Epidermal melanocyte (primary cell): ENCODE data around the gene FAM78B.

ENCODE experiments used
- DNase-seq: peaks from one replicate; pipeline ENCODE4 v3.0.0; 2011; ENCODE audit warnings: low spot score; ENCODE audit not compliant: insufficient read length

FAM78B gene

GRCh38 chr1:166120281-166120680 is 46.5 kb downstream of the FAM78B start:
- no peak for DNase-seq

- no peak for DNase-seq
These were observed 47.3 kb downstream of the FAM78B start for GRCh38 chr1:166119471-166119965.

GRCh38 chr1:166117776-166118175 is 49.0 kb downstream of the FAM78B start:
- DNase-seq = no peak

GRCh38 chr1:166116026-166116425 is 50.8 kb downstream of the FAM78B start:
- no peak for DNase-seq

- DNase-seq = no peak
These were observed 52.4 kb downstream of the FAM78B start for GRCh38 chr1:166114419-166114818.

- no peak for DNase-seq
These were observed 53.2 kb downstream of the FAM78B start for GRCh38 chr1:166113630-166114029.

DNA sequence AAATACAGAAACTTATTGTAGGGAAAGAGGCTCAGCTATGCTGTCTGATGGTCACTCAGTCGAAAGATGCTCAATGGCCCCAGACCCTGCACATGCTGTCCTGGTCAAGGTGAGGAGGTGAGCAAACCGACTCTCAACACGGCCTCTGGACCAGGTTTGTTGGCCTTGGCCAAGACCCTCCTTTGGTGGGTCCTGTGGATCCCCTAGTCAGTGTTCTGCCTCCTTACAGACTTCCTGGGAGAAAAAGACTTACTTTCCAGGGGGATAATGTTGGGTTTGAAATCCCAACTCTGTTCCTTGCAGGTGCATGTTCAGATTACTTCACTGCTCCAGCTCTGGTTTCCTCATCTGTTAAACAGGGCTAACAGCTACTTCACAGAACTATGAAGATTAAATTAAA is 53.8 kb downstream of the FAM78B start:
- DNase-seq = no peak

DNA sequence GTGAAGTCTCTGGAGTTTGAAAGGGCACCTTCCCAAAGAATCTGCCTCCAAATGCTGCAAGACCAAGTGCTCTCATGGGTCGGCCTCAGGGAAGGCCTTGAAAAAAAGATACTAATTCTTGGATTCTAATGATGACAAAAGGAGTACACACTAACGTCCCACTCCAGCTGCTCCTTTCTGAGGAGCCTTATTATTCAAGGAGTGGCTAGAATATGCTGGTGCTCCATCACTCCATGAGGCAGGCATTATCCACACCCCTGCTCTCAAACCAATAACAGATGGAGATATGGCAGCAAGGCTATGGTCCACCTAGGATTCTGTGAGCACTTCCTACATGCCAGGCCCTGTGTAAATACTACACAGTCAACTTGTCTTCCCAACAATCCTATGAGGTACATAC is 54.4 kb downstream of the FAM78B start:
- DNase-seq = no peak

GRCh38 chr1:166111430-166111829 is 55.4 kb downstream of the FAM78B start:
- no peak for DNase-seq

DNA sequence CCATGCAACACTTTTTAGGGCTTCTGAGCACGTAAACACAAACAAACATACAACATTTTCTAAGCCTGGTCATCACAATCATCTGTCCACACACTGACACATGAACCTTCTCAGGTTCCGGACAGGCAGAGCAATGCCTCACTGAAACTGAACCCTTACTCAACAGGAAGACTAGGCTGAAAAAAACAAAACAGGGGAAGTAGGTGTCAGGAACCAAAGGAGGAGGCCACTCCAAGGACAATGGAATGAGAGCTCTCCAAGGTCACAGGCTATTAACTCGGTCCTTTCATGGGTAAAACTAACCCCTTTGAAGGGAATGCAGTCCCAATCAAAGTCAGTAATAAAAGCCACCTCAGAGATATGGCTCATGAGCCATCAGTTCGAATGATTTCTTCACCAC is 76.6 kb downstream of the FAM78B start:
- no peak for DNase-seq

- DNase-seq = no peak
These were observed 77.0 kb downstream of the FAM78B start for GRCh38 chr1:166089804-166090203.

DNA sequence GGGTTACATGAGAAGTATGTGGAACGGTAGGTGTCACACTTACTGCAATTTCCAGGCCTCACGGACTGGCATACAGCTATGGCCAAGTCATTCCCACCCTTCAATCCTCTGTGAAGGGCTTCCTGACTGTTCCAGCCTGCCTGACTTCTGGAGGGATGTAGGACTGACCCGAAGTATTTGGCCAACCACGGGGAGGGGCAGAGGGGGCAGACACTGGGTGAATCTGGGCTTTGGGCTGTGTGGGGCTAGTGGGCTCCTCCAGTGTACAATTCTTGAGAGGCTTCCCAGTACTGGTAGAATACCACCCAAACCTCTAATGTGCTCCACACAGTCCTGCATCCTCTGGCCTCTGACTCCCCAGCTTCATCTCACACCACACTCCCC is 78.2 kb downstream of the FAM78B start:
- DNase-seq = no peak

GRCh38 chr1:166087734-166088571 is 78.8 kb downstream of the FAM78B start:
- DNase-seq = no peak

DNA sequence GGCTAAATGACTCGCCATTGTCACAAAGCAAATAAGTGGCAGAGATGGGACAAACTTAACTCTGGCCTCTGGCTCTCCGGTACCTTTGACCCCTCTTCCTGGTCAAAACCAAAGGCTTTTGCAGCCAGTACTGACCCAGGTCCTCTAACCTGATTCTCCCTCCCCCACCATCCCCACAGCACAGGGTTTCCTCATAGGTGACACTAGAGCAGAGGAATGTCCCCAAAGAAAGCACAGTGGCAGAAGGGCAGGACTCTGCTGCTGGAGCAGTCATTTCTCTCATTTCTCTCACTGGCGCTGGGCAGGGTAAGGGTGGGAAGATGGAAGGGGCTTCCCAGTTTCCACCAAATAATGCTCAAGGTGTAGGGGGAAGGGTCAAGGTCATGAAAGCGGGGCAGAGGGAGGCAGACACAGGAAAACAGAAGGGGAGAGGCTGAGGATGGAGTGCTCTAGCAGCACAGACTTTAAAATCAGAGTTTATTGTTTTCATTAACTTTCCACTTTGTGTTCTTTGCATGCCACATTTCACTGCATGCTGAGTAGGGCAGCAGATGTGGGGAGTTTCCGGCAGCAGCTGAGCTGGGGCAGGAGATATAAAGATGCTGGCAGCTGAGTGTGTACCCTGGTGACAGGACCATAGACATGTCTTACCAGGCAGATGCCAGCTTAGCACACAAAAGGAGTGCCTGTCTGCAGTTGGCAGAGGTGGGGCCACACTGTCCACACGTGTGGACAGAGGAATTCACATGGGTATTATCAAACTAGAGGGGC is 80.5 kb downstream of the FAM78B start:
- no peak for DNase-seq

DNA sequence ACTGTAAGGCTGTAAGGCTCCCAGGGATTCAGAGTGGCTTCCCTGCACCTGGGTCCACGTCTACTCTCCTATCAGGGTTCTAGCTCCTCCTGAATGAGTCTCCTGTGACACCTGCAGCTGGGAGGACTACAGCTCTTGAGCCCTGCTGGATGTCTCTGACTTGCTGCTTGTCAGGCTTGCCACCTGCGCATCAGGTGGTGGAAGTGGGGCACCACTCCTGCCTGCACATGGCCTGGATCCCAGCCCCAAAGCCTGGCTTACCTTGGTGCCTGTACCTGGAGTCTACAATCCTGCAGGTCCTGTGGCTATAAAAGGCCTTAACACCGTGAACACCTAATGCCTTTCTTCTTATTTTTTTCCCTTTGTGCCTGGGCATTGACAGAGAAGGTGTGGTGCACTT is 82.2 kb downstream of the FAM78B start:
- DNase-seq = no peak

DNA sequence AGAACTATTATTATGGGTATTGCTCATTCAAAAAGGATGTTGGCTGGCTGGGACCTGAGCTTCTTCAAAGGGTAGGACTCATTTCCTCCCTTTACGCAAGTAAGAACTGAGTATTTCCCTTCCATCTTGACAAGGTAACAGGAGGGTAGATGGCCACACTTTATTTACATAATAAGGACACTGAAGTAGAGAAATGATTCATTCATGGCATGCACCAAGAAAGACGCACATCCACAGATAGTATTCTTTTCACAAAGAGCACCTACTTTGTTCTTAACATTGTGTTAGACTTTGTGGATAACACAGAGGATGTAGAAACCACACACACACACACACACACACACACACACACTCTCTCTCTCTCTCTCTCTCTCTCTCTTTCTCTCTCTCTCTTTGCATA is 82.9 kb downstream of the FAM78B start:
- no peak for DNase-seq

DNA sequence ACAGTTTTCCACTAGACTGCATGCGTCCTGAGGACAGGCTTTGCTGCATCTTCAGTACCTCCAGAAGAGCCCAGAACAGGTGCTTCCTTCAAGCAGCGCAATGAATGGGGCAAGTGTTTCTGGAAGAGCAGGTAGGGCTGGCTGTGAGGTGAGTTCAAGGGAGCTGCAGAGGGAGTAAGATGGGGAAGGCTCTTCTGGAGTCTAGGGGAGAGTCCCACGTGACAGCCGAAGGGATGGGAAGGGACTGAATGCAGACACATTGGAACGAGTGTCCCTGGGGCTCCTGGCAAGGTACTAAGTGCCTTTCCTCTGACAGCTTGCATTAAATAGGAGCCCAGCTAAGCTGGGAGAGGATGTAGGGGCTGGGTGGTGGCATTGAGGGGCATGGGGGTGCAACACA is 84.2 kb downstream of the FAM78B start:
- no peak for DNase-seq

DNA sequence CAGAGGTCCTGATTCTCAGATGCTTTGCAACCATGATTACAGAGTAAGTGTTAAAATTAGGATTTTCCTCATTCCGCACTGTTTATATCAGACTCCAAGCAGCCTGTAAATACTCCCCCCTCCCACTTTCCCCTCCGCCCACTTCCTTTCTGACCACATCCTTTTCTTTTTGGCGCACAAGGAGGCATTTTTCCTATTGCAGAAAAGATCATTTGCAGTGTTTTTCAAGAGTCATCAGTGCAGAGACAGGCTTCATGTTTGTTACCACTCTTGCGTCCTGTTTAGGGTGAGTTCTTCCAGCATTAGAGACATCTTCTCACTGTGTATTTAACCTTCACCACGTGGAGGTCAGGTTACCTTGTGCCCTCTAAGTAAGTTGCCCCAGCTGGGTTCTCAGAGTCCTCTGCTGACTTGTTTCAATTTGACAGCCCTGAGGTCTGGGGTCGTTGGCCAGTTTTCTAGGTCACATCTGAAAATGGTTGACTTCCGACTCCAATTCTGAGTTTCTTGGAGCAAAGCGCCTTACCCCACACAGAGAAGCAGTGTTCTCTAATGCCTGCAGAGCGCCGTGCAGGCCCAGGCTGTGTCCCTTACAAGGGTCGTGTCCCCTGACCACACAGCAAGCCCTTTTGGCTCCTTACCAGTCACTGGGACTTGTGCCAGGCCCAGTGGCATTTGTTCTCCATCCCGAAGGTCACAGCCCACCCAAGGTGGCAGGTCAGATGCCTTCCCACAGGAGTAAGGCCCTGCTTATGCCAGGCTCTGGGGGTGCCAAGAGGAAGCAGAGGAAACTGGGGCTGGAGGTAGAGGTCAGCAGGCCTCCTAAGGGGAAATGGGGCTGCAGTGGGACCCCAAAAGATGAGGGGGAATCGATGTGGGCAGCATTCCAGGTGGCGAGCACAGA is 85.6 kb downstream of the FAM78B start:
- no peak for DNase-seq

DNA sequence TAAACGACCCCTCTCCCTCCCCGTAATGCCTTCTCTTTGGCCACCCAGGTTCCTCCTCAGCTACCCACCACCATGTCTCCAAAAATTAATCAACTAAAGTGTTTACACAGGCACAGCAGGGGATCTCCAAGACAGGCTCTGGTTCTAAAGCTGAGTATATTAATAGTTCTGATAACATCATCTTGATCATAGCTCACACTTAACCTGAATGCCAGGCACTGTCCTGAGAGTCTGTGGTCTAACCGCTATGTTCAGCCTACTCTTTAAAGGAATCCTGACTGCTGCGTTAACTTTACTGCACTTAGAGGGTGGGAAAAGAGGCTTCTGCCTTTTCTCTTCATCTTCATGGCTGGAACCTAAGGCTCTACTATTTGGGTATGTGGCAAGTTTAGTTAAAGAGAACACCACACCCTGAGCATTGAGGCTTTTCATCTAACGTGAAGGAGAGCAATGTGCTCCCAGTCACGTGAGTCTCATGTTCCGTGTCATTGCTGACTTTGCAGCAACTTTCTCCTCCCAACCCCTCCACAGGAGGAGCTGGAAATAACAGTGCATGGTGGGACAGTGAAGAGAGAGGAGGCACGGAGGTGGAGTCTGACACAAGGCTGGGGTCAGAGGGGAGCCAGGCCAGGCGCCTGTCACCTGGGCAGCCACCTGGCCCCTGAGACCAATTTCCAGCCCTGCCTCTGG is 86.4 kb downstream of the FAM78B start:
- DNase-seq = no peak

DNA sequence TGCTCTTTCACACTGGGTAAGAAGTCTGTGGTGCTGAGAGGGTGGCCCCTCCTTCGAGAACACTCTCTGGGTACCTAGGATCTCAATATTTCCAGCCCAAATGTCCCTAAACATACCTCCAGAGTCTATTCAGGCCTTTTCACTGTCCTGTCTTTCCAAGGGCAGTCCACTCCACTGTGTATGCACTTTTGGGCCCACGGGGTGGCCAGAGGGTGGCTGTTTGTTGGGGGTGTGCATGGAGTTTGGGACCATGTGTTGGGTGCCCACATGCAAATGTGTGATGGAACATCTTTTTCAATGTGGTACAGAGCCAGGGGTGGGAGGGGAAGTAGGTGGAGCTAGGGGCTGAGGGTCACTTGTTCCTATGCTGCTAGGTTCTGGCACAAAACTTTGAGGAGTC is 87.5 kb downstream of the FAM78B start:
- no peak for DNase-seq

GRCh38 chr1:166073489-166073888 is 93.3 kb downstream of the FAM78B start:
- no peak for DNase-seq
